ENCODE data around the gene MORN5. TPM values are rescaled to one million over a fixed set of nuclear protein-coding genes. Genes with fewer than 3 reads are reported as not detected.

MORN5 gene
- total RNA-seq, 1 donor from 2014 or later = 2.1 TPM

GRCh38 chr9:122125509-122126330 lies 34.0 kb upstream of the MORN5 start:
- Mint-ChIP-seq H3K27me3 (peaks cover 53% of the 10 kb centered on the region), H3K36me3 (no peaks in the 10 kb centered on the region), H3K27ac (no peak overlapping the region), H3K4me3 (peak overlapping the region; percentile 83), H3K9me3 (no peaks in the 10 kb centered on the region), H3K4me1 (ENCODE audit: unreplicated experiment) (peaks cover 15% of the 10 kb centered on the region)
- TF ChIP-seq CTCF (conservative IDR thresholded peaks at IDR 0.05) = no peak
- DNase-seq (ENCODE audit: extremely low spot score, unreplicated experiment) = no peak

- Mint-ChIP-seq H3K27me3 (peaks cover 61% of the 10 kb centered on the region), H3K27ac (no peak overlapping the region), H3K4me3 (peak overlapping the region; percentile 83), H3K4me1 (ENCODE audit: unreplicated experiment) (peaks cover 21% of the 10 kb centered on the region), H3K36me3 (no peaks in the 10 kb centered on the region), H3K9me3 (no peaks in the 10 kb centered on the region)
- peak; percentile 23 for TF ChIP-seq CTCF (conservative IDR thresholded peaks at IDR 0.05)
- no peak for DNase-seq (ENCODE audit: extremely low spot score, unreplicated experiment)
Observed at GRCh38 chr9:122126331-122127261, 33.1 kb upstream of the MORN5 start.

GRCh38 chr9:122127396-122127798 lies 32.3 kb upstream of the MORN5 start:
- Mint-ChIP-seq H3K4me3 (no peak overlapping the region), H3K27me3 (peaks cover 68% of the 10 kb centered on the region), H3K9me3 (no peaks in the 10 kb centered on the region), H3K36me3 (no peaks in the 10 kb centered on the region), H3K27ac (no peak overlapping the region), H3K4me1 (ENCODE audit: unreplicated experiment) (peaks cover 27% of the 10 kb centered on the region)
- DNase-seq (ENCODE audit: extremely low spot score, unreplicated experiment) = no peak
- TF ChIP-seq CTCF (conservative IDR thresholded peaks at IDR 0.05) = no peak

GRCh38 chr9:122128007-122128968 lies 31.4 kb upstream of the MORN5 start:
- H3K4me3 Mint-ChIP-seq = no peak overlapping the region
- no peaks in the 10 kb centered on the region for H3K36me3 Mint-ChIP-seq
- DNase-seq (ENCODE audit: extremely low spot score, unreplicated experiment) = no peak
- H3K27ac Mint-ChIP-seq = no peak overlapping the region
- H3K4me1 Mint-ChIP-seq (ENCODE audit: unreplicated experiment) = peaks cover 27% of the 10 kb centered on the region
- no peaks in the 10 kb centered on the region for H3K9me3 Mint-ChIP-seq
- H3K27me3 Mint-ChIP-seq = peaks cover 70% of the 10 kb centered on the region
- no peak for TF ChIP-seq CTCF (conservative IDR thresholded peaks at IDR 0.05)

- no peak for TF ChIP-seq CTCF (conservative IDR thresholded peaks at IDR 0.05)
- peaks cover 74% of the 10 kb centered on the region for H3K27me3 Mint-ChIP-seq
- H3K27ac Mint-ChIP-seq = no peak overlapping the region
- H3K9me3 Mint-ChIP-seq = no peaks in the 10 kb centered on the region
- no peak for DNase-seq (ENCODE audit: extremely low spot score, unreplicated experiment)
- H3K4me3 Mint-ChIP-seq = no peak overlapping the region
- peaks cover 27% of the 10 kb centered on the region for H3K4me1 Mint-ChIP-seq (ENCODE audit: unreplicated experiment)
- H3K36me3 Mint-ChIP-seq = no peaks in the 10 kb centered on the region
Observed at GRCh38 chr9:122128969-122129343, 30.8 kb upstream of the MORN5 start.

Data from type B pancreatic cell (in vitro differentiated cells).